Hematopoietic multipotent progenitor cell treated with erythropoietin and hydrocortisone succinate and interleukin-3 and kit ligand, for 15 days (in vitro differentiated cells): ENCODE results near the gene MEST.
"Not testable (repeated sequence)": the region's sequence is repeated elsewhere in the genome, so short reads cannot be mapped to it uniquely, and the experiment has no call there.

Experiments
- DNase-seq: peaks from one replicate; pipeline ENCODE4 v3.0.0-alpha.2; 2015; ENCODE audit warnings: low spot score

MEST gene

DNA sequence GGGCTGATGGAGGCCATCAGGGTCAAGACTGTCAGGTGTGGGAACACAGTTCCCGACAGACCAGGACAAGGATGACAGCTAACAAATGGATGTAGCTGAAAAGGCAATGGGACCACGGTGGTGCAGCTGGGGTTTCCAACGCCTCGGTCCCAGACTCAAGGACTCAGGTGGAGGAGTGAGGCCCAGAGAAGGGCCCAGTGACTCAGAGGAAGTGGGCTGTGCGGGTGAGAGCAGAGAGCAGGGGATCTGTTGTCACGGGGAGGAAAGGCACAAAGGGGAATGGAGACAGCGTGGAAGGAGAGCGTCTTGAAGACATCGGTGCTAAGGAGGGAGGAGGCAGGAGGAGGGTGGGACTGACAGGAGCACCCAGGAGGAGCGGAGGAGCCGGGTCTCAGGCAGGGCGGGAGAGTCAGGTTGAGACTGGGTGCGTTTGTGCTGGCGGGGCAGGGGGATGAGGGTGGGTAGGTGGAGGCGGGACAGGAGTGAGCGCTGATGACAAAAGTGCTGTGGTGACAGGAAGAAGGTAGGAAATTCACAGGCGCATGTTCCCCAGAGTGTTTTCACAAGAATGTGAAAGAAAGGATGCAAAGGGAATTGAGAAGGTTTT is 31.7 kb downstream of the MEST start:
- not testable (repeated sequence) for DNase-seq

DNA sequence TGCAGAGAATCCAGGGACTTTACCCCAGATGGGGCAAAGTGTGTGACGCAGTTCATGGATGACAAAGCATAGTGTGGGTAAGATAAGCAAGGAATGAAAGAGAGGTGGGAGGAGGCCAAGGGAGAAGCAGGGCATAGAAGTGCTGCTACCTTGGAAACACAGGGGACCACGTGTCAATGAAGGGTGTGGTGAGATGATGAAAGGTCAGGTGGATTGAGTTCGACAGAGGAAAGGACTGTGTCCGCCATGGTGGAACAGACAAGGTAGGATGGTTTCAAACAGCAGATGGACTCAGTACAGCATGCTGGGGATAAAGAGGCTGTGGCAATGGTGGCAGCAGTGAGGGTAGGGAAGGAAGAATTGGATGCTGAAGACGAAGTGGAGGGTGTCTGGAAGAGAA is 32.7 kb downstream of the MEST start:
- no peak for DNase-seq

DNA sequence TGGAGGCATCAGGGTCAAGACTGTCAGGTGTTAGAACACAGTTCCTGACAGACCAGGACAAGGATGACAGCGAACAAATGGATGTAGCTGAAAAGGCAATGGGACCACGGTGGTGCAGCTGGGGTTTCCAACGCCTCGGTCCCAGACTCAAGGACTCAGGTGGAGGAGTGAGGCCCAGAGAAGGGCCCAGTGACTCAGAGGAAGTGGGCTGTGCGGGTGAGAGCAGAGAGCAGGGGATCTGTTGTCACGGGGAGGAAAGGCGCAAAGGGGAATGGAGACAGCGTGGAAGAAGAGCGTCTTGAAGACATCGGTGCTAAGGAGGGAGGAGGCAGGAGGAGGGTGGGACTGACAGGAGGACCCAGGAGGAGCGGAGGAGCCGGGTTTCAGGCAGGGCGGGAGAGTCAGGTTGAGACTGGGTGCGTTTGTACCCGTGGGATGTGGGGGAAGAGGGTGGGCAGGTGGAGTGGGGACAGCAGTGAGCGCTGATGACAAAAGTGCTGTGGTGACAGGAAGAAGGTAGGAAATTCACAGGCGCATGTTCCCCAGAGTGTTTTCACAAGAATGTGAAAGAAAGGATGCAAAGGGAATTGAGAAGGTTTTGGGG is 36.0 kb downstream of the MEST start:
- not testable (repeated sequence) for DNase-seq

DNA sequence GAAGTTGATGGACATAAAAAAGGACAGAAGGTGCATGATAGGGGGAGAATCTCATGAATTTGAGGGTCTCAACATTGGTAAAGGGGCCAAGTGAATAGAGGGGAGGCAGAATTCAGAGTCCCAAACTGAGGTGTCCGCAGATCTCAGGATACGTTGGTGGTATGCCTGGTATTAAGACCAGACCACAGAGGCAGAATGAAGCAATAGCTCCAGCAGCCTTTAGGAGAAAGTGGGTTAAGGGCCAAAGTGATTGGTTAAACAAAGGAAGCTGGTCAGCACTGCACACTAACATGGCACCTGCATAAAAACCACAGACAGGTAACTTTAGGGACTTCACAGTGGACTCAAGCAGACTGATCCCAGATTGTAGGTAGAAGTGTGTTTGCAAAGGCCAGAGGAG is 37.5 kb downstream of the MEST start:
- no peak for DNase-seq

DNA sequence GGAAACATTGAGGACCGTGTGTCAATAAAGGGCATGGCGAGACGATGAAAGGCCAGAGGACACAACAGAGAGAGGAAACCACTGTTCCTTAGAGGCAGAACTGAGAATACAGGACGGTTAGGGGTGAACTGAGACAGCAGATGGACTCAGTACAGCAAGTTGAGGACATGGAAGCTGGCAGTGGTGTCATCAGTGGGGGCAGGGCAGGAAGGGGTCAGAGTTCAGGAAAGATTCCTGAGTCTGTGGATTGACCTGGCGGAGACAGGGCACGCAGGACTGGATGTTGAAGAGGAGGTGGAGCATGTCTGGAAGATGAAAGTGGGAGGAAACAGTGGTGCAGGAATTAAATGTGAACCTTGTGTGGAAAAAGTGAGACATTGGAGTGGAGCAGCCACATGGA is 46.0 kb downstream of the MEST start:
- DNase-seq = not testable (repeated sequence)

DNA sequence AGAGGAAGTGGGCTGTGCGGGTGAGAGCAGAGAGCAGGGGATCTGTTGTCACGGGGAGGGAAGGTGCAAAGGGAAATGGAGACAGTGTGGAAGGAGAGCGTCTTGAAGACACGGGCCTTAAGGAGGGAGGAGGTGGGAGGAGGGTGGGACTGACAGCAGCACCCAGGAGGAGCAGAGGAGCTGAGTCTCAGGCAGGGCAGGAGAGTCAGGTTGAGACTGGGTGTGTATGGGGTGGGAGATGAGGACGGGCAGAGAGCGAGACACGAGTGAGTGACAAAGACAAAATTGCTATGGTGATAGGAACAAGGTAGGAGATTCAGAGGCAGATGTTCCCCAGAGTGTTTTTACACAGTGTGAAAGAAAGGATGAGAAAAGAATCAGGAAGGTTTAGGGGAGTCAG is 49.4 kb downstream of the MEST start:
- DNase-seq = not testable (repeated sequence)

DNA sequence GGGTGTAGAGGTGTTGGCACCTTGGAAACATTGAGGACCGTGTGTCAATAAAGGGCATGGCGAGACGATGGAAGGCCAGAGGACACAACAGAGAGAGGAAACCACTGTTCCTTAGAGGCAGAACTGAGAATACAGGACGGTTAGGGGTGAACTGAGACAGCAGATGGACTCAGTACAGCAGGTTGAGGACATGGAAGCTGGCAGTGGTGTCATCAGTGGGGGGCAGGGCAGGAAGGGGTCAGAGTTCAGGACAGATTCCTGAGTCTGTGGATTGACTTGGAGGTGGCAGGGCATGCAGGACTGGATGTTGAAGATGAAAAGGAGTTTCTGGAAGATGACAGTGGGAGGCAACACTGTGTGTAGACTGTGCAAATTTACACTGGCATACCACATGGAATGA is 50.4 kb downstream of the MEST start:
- DNase-seq = not testable (repeated sequence)

DNA sequence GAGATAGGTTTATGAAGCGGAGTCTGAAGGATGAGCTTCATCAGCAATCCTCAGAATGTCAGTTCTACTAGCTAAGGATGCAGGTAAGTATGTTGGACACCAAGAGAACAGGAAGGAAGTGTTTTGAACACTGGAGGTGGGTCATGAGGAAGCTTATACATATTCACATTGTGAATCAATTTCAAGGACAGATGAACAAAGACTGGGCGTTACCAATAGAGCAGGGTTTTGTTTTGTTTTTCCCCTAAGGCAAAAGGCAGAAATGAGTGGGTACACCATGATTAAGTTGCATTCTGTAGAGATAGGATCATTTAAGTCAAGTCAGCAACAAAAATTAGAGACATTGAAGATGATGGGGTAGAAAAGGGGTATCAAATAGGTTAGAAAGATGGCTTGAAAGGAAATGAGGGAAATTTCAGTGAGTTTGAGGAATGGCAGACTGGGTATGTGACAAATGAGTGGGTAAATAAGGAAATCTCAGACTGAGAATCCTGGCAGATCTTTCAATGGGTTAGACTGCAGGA is 51.7 kb downstream of the MEST start:
- DNase-seq = no peak

DNA sequence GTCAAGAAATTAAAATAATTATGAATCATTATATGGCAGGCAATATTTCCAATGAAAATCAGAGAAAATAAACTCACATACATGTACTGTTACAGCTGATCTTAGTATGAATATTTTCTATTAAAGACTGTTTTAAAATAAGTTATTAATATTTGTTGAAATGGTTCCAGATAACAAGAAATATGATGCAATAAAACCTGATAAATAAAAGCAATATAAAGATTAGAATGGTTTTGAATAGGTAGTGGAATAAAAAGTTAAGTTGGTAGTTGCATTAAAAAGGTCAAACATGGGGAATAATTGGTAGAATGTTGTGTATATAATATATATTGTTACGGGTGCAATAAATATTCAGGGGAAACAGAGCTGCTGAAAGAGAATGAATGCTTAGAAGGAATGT is 52.5 kb downstream of the MEST start:
- DNase-seq = no peak

DNA sequence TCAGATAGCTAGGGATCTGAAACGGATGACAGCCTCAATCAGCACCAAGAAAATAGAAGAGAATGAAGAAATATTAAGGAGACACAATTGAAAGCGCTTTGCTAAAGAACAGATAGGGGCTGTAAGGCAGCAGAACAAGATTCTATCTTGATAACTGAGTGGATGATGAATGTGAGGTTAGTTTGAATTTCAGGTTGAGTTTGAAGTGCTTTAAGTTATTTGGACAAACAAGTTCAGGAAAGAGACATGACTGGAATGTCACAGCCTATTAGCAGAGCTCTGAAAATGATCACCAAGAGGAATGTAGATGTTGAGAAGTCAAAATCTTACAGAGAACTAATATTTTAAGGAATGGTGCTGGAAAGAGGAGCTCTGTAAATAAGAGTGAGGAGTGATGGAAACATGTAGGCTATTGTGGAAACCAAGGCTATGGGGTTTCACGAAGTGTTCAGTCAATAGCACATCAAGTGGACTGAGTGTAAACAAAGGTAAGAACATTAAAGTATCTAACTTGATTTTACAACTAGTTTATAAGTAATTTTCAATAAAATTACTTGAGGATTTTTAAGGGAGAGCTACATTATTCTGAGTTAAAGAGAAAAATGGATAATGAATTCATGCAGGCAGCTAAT is 61.6 kb downstream of the MEST start:
- DNase-seq = no peak

DNA sequence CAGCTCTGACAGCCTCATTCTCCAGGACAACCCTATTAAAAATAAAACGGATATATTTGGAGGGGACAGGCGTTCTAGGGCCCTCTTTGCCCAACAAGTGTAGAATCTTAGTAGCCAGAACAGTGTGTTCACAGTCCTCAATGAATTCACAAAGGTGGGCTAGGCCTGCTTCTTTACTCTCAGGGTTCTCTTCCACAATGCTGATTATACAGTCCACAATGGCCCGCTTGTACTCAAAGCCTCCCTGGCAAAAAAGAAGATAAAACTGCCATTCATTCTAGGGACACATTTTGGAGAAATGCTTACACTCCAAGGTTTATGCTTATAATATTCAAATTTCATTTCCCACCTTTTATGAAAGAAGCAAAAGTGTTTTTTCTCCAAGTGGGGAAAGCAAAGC is 62.6 kb downstream of the MEST start:
- no peak for DNase-seq
